K562 (cell line): ENCODE data around the gene SRCAP. TPM values are rescaled to one million over a fixed set of nuclear protein-coding genes. Genes with fewer than 3 reads are reported as not detected.

Experiments used
- ETV6 ChIP-seq, 3 experiments: fragments of 150-350 bp in 1 of 3; sonication (generic) in 1 of 3; formaldehyde crosslinking in 1 of 3; IDR thresholded peaks; 2 replicates each; pipeline versions ENCODE4 v1.6.1 to v1.8.0; 2014 to 2022; ENCODE audit warnings: borderline replicate concordance in 2 of 3, low read depth in 2 of 3, antibody characterized with exemption in 1 of 3, low read length in 1 of 3, mild to moderate bottlenecking in 1 of 3, missing genetic modification reagents in 1 of 3
- FOXM1 ChIP-seq, 2 experiments: fragments of 450-650 bp in 1 of 2; sonication (generic) in 1 of 2; formaldehyde crosslinking in 1 of 2; IDR thresholded peaks; 2 replicates each; pipeline versions ENCODE4 v1.6.1 to v1.9.0; 2017 to 2022; ENCODE audit warnings: low read depth in 2 of 2, mild to moderate bottlenecking in 2 of 2, missing genetic modification reagents in 1 of 2, moderate library complexity in 1 of 2
- KAT2B ChIP-seq: IDR thresholded peaks from one replicate; pipeline ENCODE4 v1.6.1; 2012; ENCODE audit warnings: low read depth, mild to moderate bottlenecking, control low read depth, inconsistent platforms, low read length, moderate library complexity
- RBM17 ChIP-seq: fragments of 200-400 bp; formaldehyde crosslinking; IDR thresholded peaks from 2 replicates; pipeline ENCODE4 v1.6.1; 2017; ENCODE audit warnings: low read depth, mild to moderate bottlenecking, low read length, borderline replicate concordance
- RCOR1 ChIP-seq, 2 experiments: IDR thresholded peaks; 2 replicates each; pipeline ENCODE4 v1.6.1; 2012; ENCODE audit warnings: low read depth in 2 of 2, low read length in 2 of 2, borderline replicate concordance in 1 of 2, improper control_type of control experiment in 1 of 2
- SLC30A9 ChIP-seq: fragments of 250-450 bp; sonication (Bioruptor Pico); IDR thresholded peaks from 2 replicates; pipeline ENCODE4 v1.8.0; 2022; ENCODE audit warnings: mild to moderate bottlenecking, moderate library complexity
- SMARCA5 ChIP-seq: fragments of 450-650 bp; IDR thresholded peaks from 2 replicates; pipeline ENCODE4 v1.6.1; 2016
- TAF9B ChIP-seq: fragments of 450-650 bp; IDR thresholded peaks from 2 replicates; pipeline ENCODE4 v1.6.1; 2018; ENCODE audit warnings: mild to moderate bottlenecking; ENCODE audit not compliant: partially characterized antibody
- TRIM24 ChIP-seq, 2 experiments: fragments of 450-650 bp; IDR thresholded peaks; 2 replicates each; pipeline ENCODE4 v1.6.1; 2016
- ZBTB5 ChIP-seq: fragments of 450-650 bp; IDR thresholded peaks from 2 replicates; pipeline ENCODE4 v1.6.1; 2017; ENCODE audit warnings: antibody characterized with exemption
- ZNF175 ChIP-seq: fragments of 200-800 bp; sonication (Bioruptor generic); IDR thresholded peaks from 2 replicates; pipeline ENCODE4 v1.6.1; 2016; ENCODE audit warnings: low read depth, mild to moderate bottlenecking, missing genetic modification characterization, missing compliant biosample characterization
- ZNF318 ChIP-seq, 2 experiments: fragments of 450-650 bp; IDR thresholded peaks; 2 replicates each; pipeline ENCODE4 v1.6.1; 2016; ENCODE audit warnings: mild to moderate bottlenecking in 2 of 2, borderline replicate concordance in 1 of 2, low read depth in 1 of 2, moderate library complexity in 1 of 2
- ZNF695 ChIP-seq: fragments of 450-650 bp; formaldehyde crosslinking; IDR thresholded peaks from 2 replicates; pipeline ENCODE4 v1.4.0; 2020; ENCODE audit warnings: mild to moderate bottlenecking, moderate library complexity
- ZNF79 ChIP-seq: fragments of 250-450 bp; sonication (Bioruptor Pico); IDR thresholded peaks from 2 replicates; pipeline ENCODE4 v1.4.0; 2020; ENCODE audit warnings: low read depth, mild to moderate bottlenecking, moderate library complexity
- polyA plus RNA-seq, 8 experiments: library from polyadenylated mRNA; depleted of rRNA in 4 of 8; stranded (reverse) in 5 of 8; unstranded in 3 of 8; fragments of >200 nt; fragmentation: Nextera tagmentation in 2 of 8; fragmentation: Illumina TruSeq in 1 of 8; extraction: Ambion mirVana in 2 of 8; extraction: Trizol in 1 of 8; gene quantifications; 2 replicates each; pipeline versions ENCODE4 v1.2.1 to v1.2.3, GENCODE V29; 2011 to 2014; ENCODE audit warnings: inconsistent platforms in 1 of 8, missing spikeins in 1 of 8
- total RNA-seq, 7 experiments: library from RNA; depleted of rRNA in 6 of 7; stranded (reverse); fragments of >200 nt in 6 of 7; fragmentation: Illumina TruSeq in 2 of 7; extraction: Trizol in 2 of 7; gene quantifications; 2 replicates each; pipeline versions ENCODE4 v1.2.1 to v1.2.3, GENCODE V29; 2011 to 2021; ENCODE audit warnings: low replicate concordance in 1 of 7

SRCAP gene
- total and polyA plus RNA-seq, 9 of the 15 experiments (the other 6 are each of a cell fraction or from before 2014, with no cell fraction given): 0.21 to 62.6 (median 5.8) TPM

GRCh38 chr16:30658731-30659506, 40.1 kb upstream of the SRCAP start (continued):
- TF ChIP-seq ZBTB5 (no peak), TRIM24 (IDR thresholded peaks at IDR 0.05) (no peak), ZNF175 (CRISPR knock-in tag) (no peak), SLC30A9 (no peak), FOXM1 (IDR thresholded peaks at IDR 0.05; ENCODE audit: low read depth) (peak; percentile 85), FOXM1 (CRISPR knock-in tag; IDR thresholded peaks at IDR 0.05; ENCODE audit: low read depth) (no peak), ETV6 (IDR thresholded peaks at IDR 0.05; ENCODE audit: borderline replicate concordance in 1 of 2, low read depth in 2 of 2, low read length in 1 of 2) (peak in 1 of 2 experiments; percentile 86; a peak in 2 of 4 replicates), ETV6 (CRISPR knock-in tag; IDR thresholded peaks at IDR 0.05; ENCODE audit: borderline replicate concordance) (no peak), SMARCA5 (no peak), ZNF695 (no peak), TAF9B (no peak), ZNF79 (CRISPR knock-in tag) (no peak), RBM17 (no peak), KAT2B (no peak), ZNF318 (IDR thresholded peaks at IDR 0.05; ENCODE audit: borderline replicate concordance in 1 of 2, low read depth in 1 of 2) (no peak), RCOR1 (IDR thresholded peaks at IDR 0.05; ENCODE audit: borderline replicate concordance in 1 of 2, low read depth in 2 of 2, low read length in 2 of 2) (no peak)
